ENCODE data around the gene FANCC.

DNA sequence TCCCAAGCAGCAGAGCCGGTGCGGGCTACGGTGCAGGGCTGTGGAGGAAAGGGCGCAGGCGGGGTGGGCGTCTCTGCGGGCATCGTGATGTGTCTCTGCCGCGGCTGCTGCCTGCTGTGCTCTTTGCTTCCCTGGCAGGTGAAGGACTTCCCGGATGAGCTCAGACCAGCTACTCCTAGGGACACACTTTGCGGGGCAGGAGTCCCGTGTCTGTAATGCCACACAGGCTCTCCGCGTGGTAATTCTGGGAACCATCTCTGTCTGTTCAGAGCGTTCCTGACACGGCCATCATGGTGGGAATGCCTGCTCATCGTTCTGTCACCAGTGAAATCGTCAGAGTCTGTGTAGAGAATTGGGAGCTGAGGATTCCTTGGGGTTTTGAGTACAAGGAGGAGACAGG lies 235.5 kb downstream of the FANCC start:
- no peak for TF ChIP-seq EZH2 (IDR thresholded peaks at IDR 0.05; ENCODE audit: insufficient read depth, low read length)
- TF ChIP-seq, protein P1, sequence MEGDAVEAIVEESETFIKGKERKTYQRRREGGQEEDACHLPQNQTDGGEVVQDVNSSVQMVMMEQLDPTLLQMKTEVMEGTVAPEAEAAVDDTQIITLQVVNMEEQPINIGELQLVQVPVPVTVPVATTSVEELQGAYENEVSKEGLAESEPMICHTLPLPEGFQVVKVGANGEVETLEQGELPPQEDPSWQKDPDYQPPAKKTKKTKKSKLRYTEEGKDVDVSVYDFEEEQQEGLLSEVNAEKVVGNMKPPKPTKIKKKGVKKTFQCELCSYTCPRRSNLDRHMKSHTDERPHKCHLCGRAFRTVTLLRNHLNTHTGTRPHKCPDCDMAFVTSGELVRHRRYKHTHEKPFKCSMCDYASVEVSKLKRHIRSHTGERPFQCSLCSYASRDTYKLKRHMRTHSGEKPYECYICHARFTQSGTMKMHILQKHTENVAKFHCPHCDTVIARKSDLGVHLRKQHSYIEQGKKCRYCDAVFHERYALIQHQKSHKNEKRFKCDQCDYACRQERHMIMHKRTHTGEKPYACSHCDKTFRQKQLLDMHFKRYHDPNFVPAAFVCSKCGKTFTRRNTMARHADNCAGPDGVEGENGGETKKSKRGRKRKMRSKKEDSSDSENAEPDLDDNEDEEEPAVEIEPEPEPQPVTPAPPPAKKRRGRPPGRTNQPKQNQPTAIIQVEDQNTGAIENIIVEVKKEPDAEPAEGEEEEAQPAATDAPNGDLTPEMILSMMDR (IDR thresholded peaks at IDR 0.05; ENCODE audit: insufficient read depth, low read depth, low read length), result no peak
